GM12878 (cell line): ENCODE data around the gene LRRC74B. TPM values are rescaled to one million over a fixed set of nuclear protein-coding genes. Genes with fewer than 3 reads are reported as not detected.

Source experiments
- ATAC-seq: fragments of 200-7000 bp; cut with Tn5 transposase; 3 replicates; pipeline ENCODE4 v1.9.1; 2020; ENCODE audit warnings: mild to moderate bottlenecking, moderate library complexity
- BruUV-seq: library from RNA; stranded (reverse); fragments of 400-500 nt; replicated peaks from 2 replicates; lab custom pipeline; 2021; lab: Mats Ljungman, UMichigan
- CTCF ChIA-PET: fragments of 300-600 bp; sonication (Branson Sonifier 250); formaldehyde crosslinking; extraction: SDS; loops from one replicate; lab custom pipeline; 2021; ENCODE audit warnings: inconsistent platforms; lab: Yijun Ruan, JAX
- POLR2A ChIA-PET: fragments of 350-600 bp; formaldehyde crosslinking; extraction: SDS; loops from one replicate; lab custom pipeline; 2021; ENCODE audit warnings: inconsistent platforms; lab: Charles Lee
- RAD21 ChIA-PET: fragments of 300-600 bp; sonication (Branson Sonifier 250); formaldehyde crosslinking; loops from one replicate; lab custom pipeline; 2023; ENCODE audit warnings: antibody characterized with exemption; ENCODE audit not compliant: unreplicated experiment; lab: Charles Lee
- SMC1A ChIA-PET: fragments of 300-600 bp; sonication (Branson Sonifier 250); formaldehyde crosslinking; loops from one replicate; lab custom pipeline; 2023; ENCODE audit not compliant: unreplicated experiment, uncharacterized antibody; lab: Charles Lee
- DNase-seq: peaks from one replicate; pipeline ENCODE4 v3.0.0-alpha.2; 2011; ENCODE audit warnings: low read depth, low spot score
- FAIRE-seq: peaks from 3 replicates; lab custom pipeline; 2011; peaks lifted over from hg19 to GRCh38; lab: Jason Lieb, UNC
- H2AFZ ChIP-seq: 2 replicates; pipeline ENCODE4 v1.6.0; 2011; ENCODE audit warnings: low read depth, low read length, control low read depth; ENCODE audit not compliant: control insufficient read depth
- H3K27ac ChIP-seq: 2 replicates; pipeline ENCODE4 v1.5.1; 2011; ENCODE audit warnings: control low read depth; ENCODE audit not compliant: control insufficient read depth, insufficient read depth
- H3K27me3 ChIP-seq, 2 experiments: replicated peaks in 1 of 2; 2 replicates each; pipeline versions ENCODE4 v1.6.0 to v1.6.1; 2011; ENCODE audit warnings: low read length in 1 of 2; ENCODE audit not compliant: control insufficient read depth in 2 of 2, insufficient read depth in 2 of 2
- H3K36me3 ChIP-seq, 2 experiments: 2 replicates each; pipeline ENCODE4 v1.5.1; 2011; ENCODE audit warnings: low read length in 1 of 2; ENCODE audit not compliant: control insufficient read depth in 2 of 2, insufficient read depth in 2 of 2
- H3K4me1 ChIP-seq: 2 replicates; pipeline ENCODE4 v1.6.1; 2011; ENCODE audit warnings: mild to moderate bottlenecking, low read length, moderate library complexity, mixed read lengths; ENCODE audit not compliant: control insufficient read depth, insufficient read depth
- H3K4me2 ChIP-seq: 2 replicates; pipeline ENCODE4 v1.6.0; 2011; ENCODE audit warnings: control low read depth; ENCODE audit not compliant: control insufficient read depth, insufficient read depth
- H3K4me3 ChIP-seq: fragments of 200-600 bp; sonication (generic); 2 replicates; pipeline ENCODE4 v1.5.1; 2016
- H3K79me2 ChIP-seq: 2 replicates; pipeline ENCODE4 v1.6.0; 2011; ENCODE audit warnings: low read length; ENCODE audit not compliant: control insufficient read depth, insufficient read depth
- H3K9ac ChIP-seq: 2 replicates; pipeline ENCODE4 v1.8.0; 2011; ENCODE audit warnings: low read length, control low read depth, mixed read lengths; ENCODE audit not compliant: control insufficient read depth, insufficient read depth
- H3K9me3 ChIP-seq: replicated peaks from 3 replicates; pipeline ENCODE4 v1.5.1; 2011; ENCODE audit warnings: mild to moderate bottlenecking, low read length; ENCODE audit not compliant: control insufficient read depth, insufficient read depth
- H4K20me1 ChIP-seq: 2 replicates; pipeline ENCODE4 v1.6.0; 2011; ENCODE audit not compliant: control insufficient read depth, insufficient read depth
- BRCA1 ChIP-seq: IDR thresholded peaks from 2 replicates; pipeline ENCODE4 v1.6.1; 2011; ENCODE audit warnings: low read depth, low read length, improper control_type of control experiment
- CBFB ChIP-seq: IDR thresholded peaks from 2 replicates; pipeline ENCODE4 v1.6.1; 2016; ENCODE audit warnings: antibody characterized with exemption, low read depth
- CBX3 ChIP-seq: fragments of 200-600 bp; sonication (generic); IDR thresholded peaks from 2 replicates; pipeline ENCODE4 v1.6.1; 2016; ENCODE audit warnings: low read depth, borderline replicate concordance
- FOS ChIP-seq: IDR thresholded peaks from 3 replicates; pipeline ENCODE4 v1.6.1; 2011; ENCODE audit warnings: borderline replicate concordance; ENCODE audit not compliant: insufficient read length; ENCODE audit errors: extremely low read depth
- HDGF ChIP-seq: fragments of 450-650 bp; IDR thresholded peaks from 2 replicates; pipeline ENCODE4 v1.6.1; 2016; ENCODE audit warnings: antibody characterized with exemption
- KLF5 ChIP-seq: fragments of 450-650 bp; IDR thresholded peaks from 2 replicates; pipeline ENCODE4 v1.6.1; 2014; ENCODE audit warnings: mild to moderate bottlenecking; ENCODE audit not compliant: partially characterized antibody
- MYB ChIP-seq: fragments of 150-350 bp; IDR thresholded peaks from 2 replicates; pipeline ENCODE4 v1.6.1; 2014; ENCODE audit warnings: mild to moderate bottlenecking, low read depth, low read length, borderline replicate concordance
- MYC ChIP-seq: IDR thresholded peaks from 2 replicates; pipeline ENCODE4 v1.6.1; 2011; ENCODE audit warnings: mild to moderate bottlenecking, low read length, moderate library complexity, inconsistent platforms; ENCODE audit not compliant: insufficient read depth, insufficient replicate concordance, insufficient read length, severe bottlenecking
- PAX5 ChIP-seq: IDR thresholded peaks from 2 replicates; pipeline ENCODE4 v1.6.1; 2011; ENCODE audit warnings: low read depth, low read length, borderline replicate concordance
- POLR2AphosphoS2 ChIP-seq: IDR thresholded peaks from 2 replicates; pipeline ENCODE4 v1.6.1; 2011; ENCODE audit warnings: low read depth, mild to moderate bottlenecking, low read length, improper control_type of control experiment, moderate library complexity
- RBBP5 ChIP-seq: fragments of 200-600 bp; sonication (generic); conservative IDR thresholded peaks from 2 replicates; pipeline ENCODE4 v1.6.1; 2016
- RCOR1 ChIP-seq: conservative IDR thresholded peaks from 2 replicates; pipeline ENCODE4 v1.6.1; 2012; ENCODE audit warnings: low read depth, low read length, improper control_type of control experiment
- SMAD5 ChIP-seq: IDR thresholded peaks from 2 replicates; pipeline ENCODE4 v1.6.1; 2016; ENCODE audit warnings: antibody characterized with exemption, low read depth
- TARDBP ChIP-seq: IDR thresholded peaks from 2 replicates; pipeline ENCODE4 v1.6.1; 2016; ENCODE audit warnings: borderline replicate concordance
- WRNIP1 ChIP-seq: IDR thresholded peaks from 2 replicates; pipeline ENCODE4 v1.6.1; 2011; ENCODE audit warnings: low read depth, low read length, improper control_type of control experiment, borderline replicate concordance
- ZBED1 ChIP-seq: IDR thresholded peaks from 2 replicates; pipeline ENCODE4 v1.6.1; 2016; ENCODE audit warnings: borderline replicate concordance
- ZNF207 ChIP-seq: fragments of 450-650 bp; IDR thresholded peaks from 2 replicates; pipeline ENCODE4 v1.6.1; 2014; ENCODE audit warnings: antibody characterized with exemption, mild to moderate bottlenecking, borderline replicate concordance
- WGBS: methylation state at CpG from one replicate; pipeline ENCODE4 v1.1.6; 2016; ENCODE audit warnings: low lambda C conversion rate; ENCODE audit not compliant: insufficient replicate concordance, insufficient coverage; ENCODE audit errors: missing lambda C conversion rate; 5-methylcytosine and 5-hydroxymethylcytosine counted together
- in situ Hi-C: fragments of 300-500 bp; cut with MboI; formaldehyde crosslinking; loops from 9 replicates; pipeline ENCODE4 v1.14.3; 2018; ENCODE audit warnings: mixed read lengths
- intact Hi-C: fragments of 100-400 bp; cut with micrococcal nuclease; formaldehyde crosslinking; loops from one replicate; pipeline ENCODE4 v1.14.2; 2022; ENCODE audit not compliant: unreplicated experiment
- polyA plus RNA-seq, 11 experiments: library from polyadenylated mRNA; depleted of rRNA in 4 of 11; unstranded in 6 of 11; stranded (reverse) in 5 of 11; fragments of >200 nt; fragmentation: Nextera tagmentation in 4 of 11; fragmentation: Illumina TruSeq in 1 of 11; extraction: Ambion mirVana in 4 of 11; extraction: Trizol in 1 of 11; gene quantifications; 1 replicate in 1 of 11; 2 replicates in 10 of 11; pipeline versions ENCODE4 v1.2.1 to v1.2.3, GENCODE V29; 2011 to 2016; ENCODE audit warnings: inconsistent platforms in 2 of 11, missing spikeins in 2 of 11, low read depth in 1 of 11
- total RNA-seq, 4 experiments: library from RNA; depleted of rRNA in 3 of 4; stranded (reverse); fragments of >200 nt in 3 of 4; fragmentation: Illumina TruSeq in 1 of 4; extraction: Trizol in 1 of 4; gene quantifications; 2 replicates each; pipeline versions ENCODE4 v1.2.1 to v1.2.3, GENCODE V29; 2013 to 2021
- TF ChIP-seq, protein P1 (sequence below): IDR thresholded peaks from 2 replicates; pipeline ENCODE4 v1.6.1; 2011; ENCODE audit warnings: low read depth, mild to moderate bottlenecking, low read length, moderate library complexity, borderline replicate concordance; ENCODE audit errors: extremely low read depth
- TF ChIP-seq, protein P2 (sequence below): fragments of 450-650 bp; IDR thresholded peaks from 2 replicates; pipeline ENCODE4 v1.6.1; 2017; ENCODE audit warnings: low read depth, mild to moderate bottlenecking, moderate library complexity
- TF ChIP-seq, protein P3 (sequence below): fragments of 450-650 bp; conservative IDR thresholded peaks from 2 replicates; pipeline ENCODE4 v1.6.1; 2017; ENCODE audit warnings: mild to moderate bottlenecking, moderate library complexity

The LRRC74B gene
- total and polyA plus RNA-seq, 10 of the 15 experiments (the other 5 are each of a cell fraction or from before 2014, with no cell fraction given) = not detected

DNA sequence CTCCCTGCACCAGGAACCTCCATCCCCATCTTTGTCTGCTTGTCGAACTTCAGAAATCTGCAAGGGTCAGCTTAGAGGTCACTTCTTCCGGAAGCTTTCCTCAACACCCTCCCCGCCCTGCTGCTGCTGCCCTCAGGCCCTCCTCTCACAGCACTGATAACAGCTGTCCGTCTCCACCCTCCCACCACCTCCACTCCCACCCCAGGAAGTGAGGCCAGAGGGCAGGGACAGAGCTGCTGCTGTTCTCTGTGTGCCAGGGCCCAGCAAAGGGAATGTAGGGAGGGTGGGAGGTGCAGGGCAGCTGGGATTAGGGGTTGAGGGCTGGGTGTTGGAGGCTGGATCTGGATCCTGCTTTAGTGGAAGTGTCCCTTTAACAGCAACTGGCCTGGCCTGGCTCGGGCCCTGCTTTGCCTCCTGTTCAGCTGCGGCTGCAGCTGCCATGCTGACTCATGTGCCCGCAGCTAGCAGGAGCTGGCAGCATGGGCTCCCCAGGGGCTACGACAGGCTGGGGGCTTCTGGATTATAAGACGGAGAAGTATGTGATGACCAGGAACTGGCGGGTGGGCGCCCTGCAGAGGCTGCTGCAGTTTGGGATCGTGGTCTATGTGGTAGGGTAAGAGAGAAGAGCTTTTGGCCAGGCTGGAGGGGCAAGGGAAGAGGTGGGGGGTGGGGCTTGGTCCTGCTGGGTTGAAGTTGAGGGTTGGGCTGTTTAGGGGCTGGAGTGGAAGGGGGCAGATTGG is 30.9 kb upstream of the LRRC74B start, which contains the start of gene P2RX6:
TSS of gene P2RX6 (plus strand) at position 440 of the 740 bp plus-strand sequence. CDS start at position 450, 10 bp downstream.
- ATAC-seq = no peak
- DNase-seq = no peak
- peak within 1 kb of the TSS; percentile 45 for H3K4me3 ChIP-seq
- SMC1A ChIA-PET = interaction anchor here (1.1 kb wide), 1 partner anchor 11 kb away, joined by 3 read pairs; no protein-coding TSS in a partner anchor
- TF ChIP-seq, protein P1, sequence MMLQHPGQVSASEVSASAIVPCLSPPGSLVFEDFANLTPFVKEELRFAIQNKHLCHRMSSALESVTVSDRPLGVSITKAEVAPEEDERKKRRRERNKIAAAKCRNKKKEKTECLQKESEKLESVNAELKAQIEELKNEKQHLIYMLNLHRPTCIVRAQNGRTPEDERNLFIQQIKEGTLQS = no peak
- TF ChIP-seq ZBED1 (no peak), CBX3 (no peak), FOS (no peak), TARDBP (no peak), KLF5 (no peak), WRNIP1 (no peak), MYB (no peak), SMAD5 (no peak), MYC (no peak), HDGF (no peak), POLR2AphosphoS2 (no peak), BRCA1 (no peak), CBFB (no peak), RBBP5 (no peak), RCOR1 (no peak), ZNF207 (no peak), PAX5 (no peak)
- TF ChIP-seq, protein P2, sequence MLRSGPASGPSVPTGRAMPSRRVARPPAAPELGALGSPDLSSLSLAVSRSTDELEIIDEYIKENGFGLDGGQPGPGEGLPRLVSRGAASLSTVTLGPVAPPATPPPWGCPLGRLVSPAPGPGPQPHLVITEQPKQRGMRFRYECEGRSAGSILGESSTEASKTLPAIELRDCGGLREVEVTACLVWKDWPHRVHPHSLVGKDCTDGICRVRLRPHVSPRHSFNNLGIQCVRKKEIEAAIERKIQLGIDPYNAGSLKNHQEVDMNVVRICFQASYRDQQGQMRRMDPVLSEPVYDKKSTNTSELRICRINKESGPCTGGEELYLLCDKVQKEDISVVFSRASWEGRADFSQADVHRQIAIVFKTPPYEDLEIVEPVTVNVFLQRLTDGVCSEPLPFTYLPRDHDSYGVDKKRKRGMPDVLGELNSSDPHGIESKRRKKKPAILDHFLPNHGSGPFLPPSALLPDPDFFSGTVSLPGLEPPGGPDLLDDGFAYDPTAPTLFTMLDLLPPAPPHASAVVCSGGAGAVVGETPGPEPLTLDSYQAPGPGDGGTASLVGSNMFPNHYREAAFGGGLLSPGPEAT = no peak
- TF ChIP-seq, protein P3, sequence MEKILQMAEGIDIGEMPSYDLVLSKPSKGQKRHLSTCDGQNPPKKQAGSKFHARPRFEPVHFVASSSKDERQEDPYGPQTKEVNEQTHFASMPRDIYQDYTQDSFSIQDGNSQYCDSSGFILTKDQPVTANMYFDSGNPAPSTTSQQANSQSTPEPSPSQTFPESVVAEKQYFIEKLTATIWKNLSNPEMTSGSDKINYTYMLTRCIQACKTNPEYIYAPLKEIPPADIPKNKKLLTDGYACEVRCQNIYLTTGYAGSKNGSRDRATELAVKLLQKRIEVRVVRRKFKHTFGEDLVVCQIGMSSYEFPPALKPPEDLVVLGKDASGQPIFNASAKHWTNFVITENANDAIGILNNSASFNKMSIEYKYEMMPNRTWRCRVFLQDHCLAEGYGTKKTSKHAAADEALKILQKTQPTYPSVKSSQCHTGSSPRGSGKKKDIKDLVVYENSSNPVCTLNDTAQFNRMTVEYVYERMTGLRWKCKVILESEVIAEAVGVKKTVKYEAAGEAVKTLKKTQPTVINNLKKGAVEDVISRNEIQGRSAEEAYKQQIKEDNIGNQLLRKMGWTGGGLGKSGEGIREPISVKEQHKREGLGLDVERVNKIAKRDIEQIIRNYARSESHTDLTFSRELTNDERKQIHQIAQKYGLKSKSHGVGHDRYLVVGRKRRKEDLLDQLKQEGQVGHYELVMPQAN = no peak
- in situ Hi-C loops (no loop called here), intact Hi-C loops (no loop called here)
- no peak within 1 kb of the TSS for H3K9ac ChIP-seq
- CTCF ChIA-PET = no interaction called here
- H3K27me3 ChIP-seq = no peaks in the 10 kb centered on the region; a peak in 2 of 4 replicates
- WGBS = 43% methylated on average over 12 of the region's 12 CpGs
- peaks cover 7% of the 10 kb centered on the region for H3K4me1 ChIP-seq
- no TSS peak for BruUV-seq
- H3K4me2 ChIP-seq = peak within 1 kb of the TSS; percentile 76
- H2AFZ ChIP-seq = no peak within 1 kb of the TSS; the same call in 1 of the 2 replicates
- POLR2A ChIA-PET = no interaction called here
- no peak for FAIRE-seq
- RAD21 ChIA-PET = no interaction called here
- H3K9me3 ChIP-seq = no peaks in the 10 kb centered on the region
- no peak within 1 kb of the TSS for H3K27ac ChIP-seq
- no peaks in the 10 kb centered on the region for H3K79me2 ChIP-seq
- H3K36me3 ChIP-seq = no peaks in the 10 kb centered on the region
- no peaks in the 10 kb centered on the region for H4K20me1 ChIP-seq
